K562 (cell line): Measurements from ENCODE around the gene ERLEC1. TPM values are rescaled to one million over a fixed set of nuclear protein-coding genes. Genes with fewer than 3 reads are reported as not detected.

Source experiments
- ATAC-seq: fragments of 200-7000 bp; cut with Tn5 transposase; 3 replicates; pipeline ENCODE4 v1.9.1; 2020; ENCODE audit warnings: moderate library complexity
- BruUV-seq: library from RNA; stranded (reverse); fragments of 400-500 nt; replicated peaks from 2 replicates; lab custom pipeline; 2021; lab: Mats Ljungman, UMichigan
- CTCF ChIA-PET: fragments of 300-600 bp; formaldehyde crosslinking; extraction: SDS; loops from one replicate; lab custom pipeline; 2021; ENCODE audit warnings: low intra/inter-chr PET ratio; lab: Yijun Ruan, JAX
- POLR2A ChIA-PET: fragments of 300-600, 350-650 bp; sonication (Branson Sonifier 250); formaldehyde crosslinking; extraction: SDS; loops from one replicate; lab custom pipeline; 2021; ENCODE audit warnings: antibody characterized with exemption, inconsistent platforms; lab: Yijun Ruan, JAX
- DNase-seq, 4 experiments: peaks; one replicate each; pipeline versions ENCODE4 v3.0.0 to v3.0.0-alpha.2; 2011 to 2018; ENCODE audit warnings: low spot score in 3 of 4, mixed read lengths in 3 of 4; ENCODE audit errors: extremely low read depth in 1 of 4
- FAIRE-seq: peaks from 2 replicates; lab custom pipeline; 2011; peaks lifted over from hg19 to GRCh38; lab: Jason Lieb, UNC
- H2AFZ ChIP-seq: 2 replicates; pipeline ENCODE4 v1.6.0; 2011; ENCODE audit warnings: low read depth, low read length, control low read depth, inconsistent platforms
- H3K27ac ChIP-seq: fragments of 200-600 bp; 3 replicates; pipeline ENCODE4 v1.8.0; 2011; ENCODE audit warnings: low read depth, mild to moderate bottlenecking, control low read depth, inconsistent platforms, low read length, moderate library complexity, mixed read lengths; ENCODE audit errors: extremely low read depth
- H3K27me3 ChIP-seq, 2 experiments: fragments of 300-600 bp in 1 of 2; 2 replicates in 1 of 2; 3 replicates in 1 of 2; pipeline versions ENCODE4 v1.6.0 to v1.8.0; 2011; ENCODE audit warnings: inconsistent platforms in 2 of 2, low read length in 2 of 2, mild to moderate bottlenecking in 1 of 2, mixed read lengths in 1 of 2, moderate library complexity in 1 of 2; ENCODE audit not compliant: control insufficient read depth in 2 of 2, insufficient read depth in 2 of 2
- H3K36me3 ChIP-seq: fragments of 300-600 bp; 3 replicates; pipeline ENCODE4 v1.8.0; 2011; ENCODE audit warnings: mild to moderate bottlenecking, low read length, inconsistent platforms; ENCODE audit not compliant: control insufficient read depth, insufficient read depth
- H3K4me1 ChIP-seq, 2 experiments: fragments of 200-600 bp in 1 of 2; replicated peaks in 1 of 2; 2 replicates in 1 of 2; 3 replicates in 1 of 2; pipeline versions ENCODE4 v1.5.1 to v1.8.0; 2011; ENCODE audit warnings: inconsistent platforms in 2 of 2, low read length in 2 of 2, mild to moderate bottlenecking in 1 of 2, mixed read lengths in 1 of 2, moderate library complexity in 1 of 2; ENCODE audit not compliant: control insufficient read depth in 2 of 2, insufficient read depth in 2 of 2
- H3K4me2 ChIP-seq: 2 replicates; pipeline ENCODE4 v1.6.1; 2011; ENCODE audit warnings: low read length, control low read depth, inconsistent platforms, mixed read lengths; ENCODE audit not compliant: insufficient read depth
- H3K4me3 ChIP-seq: fragments of 200-600 bp; sonication (generic), shearing (Covaris generic); 2 replicates; pipeline ENCODE4 v1.5.1; 2016; ENCODE audit warnings: control low read depth, inconsistent platforms
- H3K79me2 ChIP-seq: fragments of 200-600 bp; 3 replicates; pipeline ENCODE4 v1.8.0; 2011; ENCODE audit warnings: low read length, inconsistent platforms; ENCODE audit not compliant: control insufficient read depth, insufficient read depth
- H3K9ac ChIP-seq, 2 experiments: 2 replicates each; pipeline versions ENCODE4 v1.6.0 to v1.6.1; 2011; ENCODE audit warnings: low read depth in 2 of 2, low read length in 2 of 2, control low read depth in 1 of 2, inconsistent platforms in 1 of 2, mild to moderate bottlenecking in 1 of 2, mixed read lengths in 1 of 2; ENCODE audit not compliant: insufficient read depth in 1 of 2
- H3K9me1 ChIP-seq: one replicate; pipeline ENCODE4 v1.6.0; 2011; ENCODE audit warnings: inconsistent platforms, mild to moderate bottlenecking, low read length, moderate library complexity; ENCODE audit not compliant: control insufficient read depth, insufficient read depth
- H3K9me3 ChIP-seq: replicated peaks from 2 replicates; pipeline ENCODE4 v1.5.1; 2011; ENCODE audit warnings: low read depth, low read length, inconsistent platforms; ENCODE audit not compliant: control insufficient read depth, insufficient read depth
- H4K20me1 ChIP-seq: replicated peaks from 2 replicates; pipeline ENCODE4 v1.6.1; 2011; ENCODE audit warnings: low read length, inconsistent platforms, mixed read lengths; ENCODE audit not compliant: control insufficient read depth, insufficient read depth
- BDP1 ChIP-seq: IDR thresholded peaks from 3 replicates; pipeline ENCODE4 v1.6.1; 2011; ENCODE audit not compliant: insufficient read length, insufficient read depth
- CAMTA2 ChIP-seq: fragments of 250-450 bp; sonication (Bioruptor Pico); conservative IDR thresholded peaks from 2 replicates; pipeline ENCODE4 v1.5.1; 2022
- FOSL1 ChIP-seq: fragments of 200-800 bp; sonication (Bioruptor generic); conservative IDR thresholded peaks from 2 replicates; pipeline ENCODE4 v1.6.1; 2016; ENCODE audit warnings: missing genetic modification characterization, missing compliant biosample characterization
- FOXA3 ChIP-seq, 2 experiments: fragments of 450-650 bp in 1 of 2; sonication (generic) in 1 of 2; formaldehyde crosslinking; IDR thresholded peaks in 1 of 2; conservative IDR thresholded peaks in 1 of 2; 2 replicates each; pipeline versions ENCODE4 v1.4.0 to v1.8.0; 2020 to 2022; ENCODE audit warnings: mild to moderate bottlenecking in 2 of 2, missing genetic modification reagents in 1 of 2
- MAFK ChIP-seq: IDR thresholded peaks from 2 replicates; pipeline ENCODE4 v1.6.1; 2011; ENCODE audit warnings: low read length, improper control_type of control experiment
- NRF1 ChIP-seq, 2 experiments: fragments of 450-650 bp; IDR thresholded peaks in 1 of 2; conservative IDR thresholded peaks in 1 of 2; 2 replicates each; pipeline ENCODE4 v1.6.1; 2014; ENCODE audit warnings: mild to moderate bottlenecking in 2 of 2
- PHB ChIP-seq: fragments of 250-450 bp; sonication (Bioruptor Pico); IDR thresholded peaks from 2 replicates; pipeline ENCODE4 v1.5.0; 2021
- PTBP1 ChIP-seq: fragments of 200-400 bp; formaldehyde crosslinking; IDR thresholded peaks from 2 replicates; pipeline ENCODE4 v1.6.1; 2017; ENCODE audit warnings: low read depth, low read length
- RFX7 ChIP-seq: fragments of 250-450 bp; sonication (Bioruptor Pico); IDR thresholded peaks from 2 replicates; pipeline ENCODE4 v1.5.1; 2021; ENCODE audit warnings: mild to moderate bottlenecking
- SMAD3 ChIP-seq: fragments of 450-650 bp; formaldehyde crosslinking; conservative IDR thresholded peaks from 2 replicates; pipeline ENCODE4 v1.4.0; 2020; ENCODE audit warnings: mild to moderate bottlenecking
- SMARCE1 ChIP-seq: fragments of 450-650 bp; IDR thresholded peaks from 2 replicates; pipeline ENCODE4 v1.7.1; 2016; ENCODE audit warnings: mild to moderate bottlenecking
- TEAD4 ChIP-seq, 2 experiments: sonication (generic) in 1 of 2; formaldehyde crosslinking in 1 of 2; IDR thresholded peaks; 2 replicates each; pipeline versions ENCODE4 v1.6.1 to v1.8.0; 2012 to 2022; ENCODE audit warnings: borderline replicate concordance in 1 of 2, inconsistent platforms in 1 of 2, low read length in 1 of 2, mild to moderate bottlenecking in 1 of 2, missing genetic modification reagents in 1 of 2
- YBX1 ChIP-seq: fragments of 450-650 bp; IDR thresholded peaks from 2 replicates; pipeline ENCODE4 v1.7.1; 2016; ENCODE audit warnings: mild to moderate bottlenecking
- ZNF134 ChIP-seq: fragments of 250-450 bp; sonication (Bioruptor Pico); conservative IDR thresholded peaks from 2 replicates; pipeline ENCODE4 v1.4.0; 2020
- ZNF41 ChIP-seq: fragments of 250-450 bp; sonication (Bioruptor Pico); conservative IDR thresholded peaks from 2 replicates; pipeline ENCODE4 v1.4.0; 2020; ENCODE audit warnings: mild to moderate bottlenecking
- ZNF561 ChIP-seq: fragments of 450-650 bp; formaldehyde crosslinking; conservative IDR thresholded peaks from 2 replicates; pipeline ENCODE4 v1.4.0; 2020; ENCODE audit warnings: mild to moderate bottlenecking, moderate library complexity
- WGBS: fragments of 100-300 bp; shearing (Covaris generic); methylation state at CpG from one replicate; pipeline ENCODE4 v1.1.6; 2016; ENCODE audit warnings: low coverage, mixed read lengths; ENCODE audit not compliant: insufficient coverage; ENCODE audit errors: missing lambda C conversion rate; 5-methylcytosine and 5-hydroxymethylcytosine counted together
- in situ Hi-C: fragments of 300-500 bp; cut with MboI; formaldehyde crosslinking; loops from 4 replicates; pipeline ENCODE4 v1.15.0; 2018; ENCODE audit warnings: inconsistent platforms, mixed read lengths
- intact Hi-C: fragments of 100-400 bp; cut with micrococcal nuclease; formaldehyde crosslinking; loops from 2 replicates; pipeline ENCODE4 v1.14.2; 2022
- polyA plus RNA-seq, 8 experiments: library from polyadenylated mRNA; depleted of rRNA in 4 of 8; stranded (reverse) in 5 of 8; unstranded in 3 of 8; fragments of >200 nt; fragmentation: Nextera tagmentation in 2 of 8; fragmentation: Illumina TruSeq in 1 of 8; extraction: Ambion mirVana in 2 of 8; extraction: Trizol in 1 of 8; gene quantifications; 2 replicates each; pipeline versions ENCODE4 v1.2.1 to v1.2.3, GENCODE V29; 2011 to 2014; ENCODE audit warnings: inconsistent platforms in 1 of 8, missing spikeins in 1 of 8
- total RNA-seq, 7 experiments: library from RNA; depleted of rRNA in 6 of 7; stranded (reverse); fragments of >200 nt in 6 of 7; fragmentation: Illumina TruSeq in 2 of 7; extraction: Trizol in 2 of 7; gene quantifications; 2 replicates each; pipeline versions ENCODE4 v1.2.1 to v1.2.3, GENCODE V29; 2011 to 2021; ENCODE audit warnings: low replicate concordance in 1 of 7
- TF ChIP-seq, protein P1 (sequence below): fragments of 250-450 bp; sonication (Bioruptor Pico); IDR thresholded peaks from 2 replicates; pipeline ENCODE4 v1.5.1; 2021; ENCODE audit warnings: mild to moderate bottlenecking
- TF ChIP-seq, protein P2 (sequence below), 3 experiments: fragments of 200-800 bp in 1 of 3; sonication (Bioruptor generic) in 1 of 3; sonication (generic) in 1 of 3; formaldehyde crosslinking in 1 of 3; IDR thresholded peaks; 2 replicates each; pipeline versions ENCODE4 v1.6.1 to v1.8.0; 2016 to 2022; ENCODE audit warnings: mild to moderate bottlenecking in 2 of 3, missing compliant biosample characterization in 2 of 3, missing genetic modification characterization in 2 of 3, missing genetic modification reagents in 1 of 3
- TF ChIP-seq, protein P3 (sequence below), 2 experiments: IDR thresholded peaks; 2 replicates each; pipeline ENCODE4 v1.6.1; 2012; ENCODE audit warnings: improper control_type of control experiment in 2 of 2, low read depth in 2 of 2, low read length in 2 of 2, borderline replicate concordance in 1 of 2

Gene ERLEC1
- total and polyA plus RNA-seq, 9 of the 15 experiments (the other 6 are each of a cell fraction or from before 2014, with no cell fraction given): 12.0 to 41.6 (median 30.6) TPM

DNA sequence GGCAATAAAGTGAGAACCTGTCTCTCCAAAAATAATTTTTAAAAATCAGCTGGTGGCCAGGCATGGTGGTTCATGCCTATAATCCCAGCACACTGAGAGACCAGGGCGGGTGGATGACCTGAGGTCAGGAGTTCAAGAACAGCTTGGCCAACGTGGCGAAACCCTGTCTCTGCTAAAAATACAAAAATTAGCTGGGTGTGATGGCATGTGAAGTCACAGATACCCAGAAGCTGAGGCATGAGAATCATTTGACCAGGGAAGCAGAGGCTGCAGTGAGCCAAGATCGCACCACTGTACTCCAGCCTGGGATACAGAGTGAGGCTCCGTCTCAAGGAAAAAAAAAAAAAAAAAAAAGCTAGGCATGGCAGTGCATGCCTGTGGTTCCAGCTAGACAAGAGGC, 80.3 kb downstream of the ERLEC1 start:
- Histone ChIP-seq H4K20me1 (no peaks in the 10 kb centered on the region), H3K4me1 (no peaks in the 10 kb centered on the region), H3K36me3 (peaks cover 74% of the 10 kb centered on the region), H3K79me2 (no peaks in the 10 kb centered on the region), H3K9me3 (no peaks in the 10 kb centered on the region), H3K27me3 (no peaks in the 10 kb centered on the region), H3K9me1 (no peaks in the 10 kb centered on the region), H3K4me3 (no peak overlapping the region), H3K4me2 (no peak overlapping the region), H2AFZ (no peak overlapping the region), H3K27ac (no peak overlapping the region), H3K9ac (no peak overlapping the region)
- no TSS peak for BruUV-seq
- intact Hi-C loops (no loop called here), in situ Hi-C loops (no loop called here)
- no peak for FAIRE-seq
- 89% methylated on average over 3 of the region's 5 CpGs for WGBS
- TF ChIP-seq YBX1: no peak
- no peak for TF ChIP-seq SMAD3 (CRISPR knock-in tag)
- TF ChIP-seq PHB (CRISPR knock-in tag): no peak
- no peak for TF ChIP-seq ZNF561 (CRISPR knock-in tag)
- no peak for TF ChIP-seq PTBP1
- no peak for TF ChIP-seq NRF1 (conservative IDR thresholded peaks at IDR 0.05 in 1 of 2, IDR thresholded peaks at IDR 0.05 in 1 of 2)
- no peak for TF ChIP-seq ZNF134 (CRISPR knock-in tag)
- TF ChIP-seq CAMTA2 (CRISPR knock-in tag): no peak
- TF ChIP-seq SMARCE1: no peak
- TF ChIP-seq, protein P1, sequence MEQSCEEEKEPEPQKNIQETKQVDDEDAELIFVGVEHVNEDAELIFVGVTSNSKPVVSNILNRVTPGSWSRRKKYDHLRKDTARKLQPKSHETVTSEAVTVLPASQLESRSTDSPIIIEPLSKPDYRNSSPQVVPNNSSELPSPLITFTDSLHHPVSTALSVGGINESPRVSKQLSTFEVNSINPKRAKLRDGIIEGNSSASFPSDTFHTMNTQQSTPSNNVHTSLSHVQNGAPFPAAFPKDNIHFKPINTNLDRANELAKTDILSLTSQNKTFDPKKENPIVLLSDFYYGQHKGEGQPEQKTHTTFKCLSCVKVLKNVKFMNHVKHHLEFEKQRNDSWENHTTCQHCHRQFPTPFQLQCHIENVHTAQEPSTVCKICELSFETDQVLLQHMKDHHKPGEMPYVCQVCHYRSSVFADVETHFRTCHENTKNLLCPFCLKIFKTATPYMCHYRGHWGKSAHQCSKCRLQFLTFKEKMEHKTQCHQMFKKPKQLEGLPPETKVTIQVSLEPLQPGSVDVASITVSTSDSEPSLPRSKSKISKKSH (CRISPR knock-in tag): no peak
- no peak for TF ChIP-seq MAFK
- TF ChIP-seq, protein P2, sequence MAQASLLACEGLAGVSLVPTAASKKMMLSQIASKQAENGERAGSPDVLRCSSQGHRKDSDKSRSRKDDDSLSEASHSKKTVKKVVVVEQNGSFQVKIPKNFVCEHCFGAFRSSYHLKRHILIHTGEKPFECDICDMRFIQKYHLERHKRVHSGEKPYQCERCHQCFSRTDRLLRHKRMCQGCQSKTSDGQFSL (CRISPR knock-in tag; IDR thresholded peaks at IDR 0.05): no peak
- TF ChIP-seq, protein P2 (tag; IDR thresholded peaks at IDR 0.05): no peak
- TF ChIP-seq TEAD4 (IDR thresholded peaks at IDR 0.05; ENCODE audit: low read length): no peak
- no peak for TF ChIP-seq TEAD4 (CRISPR knock-in tag; IDR thresholded peaks at IDR 0.05; ENCODE audit: borderline replicate concordance)
- TF ChIP-seq ZNF41 (CRISPR knock-in tag): no peak
- TF ChIP-seq FOXA3 (CRISPR knock-in tag; conservative IDR thresholded peaks at IDR 0.05 in 1 of 2, IDR thresholded peaks at IDR 0.05 in 1 of 2): no peak
- no peak for TF ChIP-seq RFX7 (CRISPR knock-in tag)
- TF ChIP-seq, protein P3, sequence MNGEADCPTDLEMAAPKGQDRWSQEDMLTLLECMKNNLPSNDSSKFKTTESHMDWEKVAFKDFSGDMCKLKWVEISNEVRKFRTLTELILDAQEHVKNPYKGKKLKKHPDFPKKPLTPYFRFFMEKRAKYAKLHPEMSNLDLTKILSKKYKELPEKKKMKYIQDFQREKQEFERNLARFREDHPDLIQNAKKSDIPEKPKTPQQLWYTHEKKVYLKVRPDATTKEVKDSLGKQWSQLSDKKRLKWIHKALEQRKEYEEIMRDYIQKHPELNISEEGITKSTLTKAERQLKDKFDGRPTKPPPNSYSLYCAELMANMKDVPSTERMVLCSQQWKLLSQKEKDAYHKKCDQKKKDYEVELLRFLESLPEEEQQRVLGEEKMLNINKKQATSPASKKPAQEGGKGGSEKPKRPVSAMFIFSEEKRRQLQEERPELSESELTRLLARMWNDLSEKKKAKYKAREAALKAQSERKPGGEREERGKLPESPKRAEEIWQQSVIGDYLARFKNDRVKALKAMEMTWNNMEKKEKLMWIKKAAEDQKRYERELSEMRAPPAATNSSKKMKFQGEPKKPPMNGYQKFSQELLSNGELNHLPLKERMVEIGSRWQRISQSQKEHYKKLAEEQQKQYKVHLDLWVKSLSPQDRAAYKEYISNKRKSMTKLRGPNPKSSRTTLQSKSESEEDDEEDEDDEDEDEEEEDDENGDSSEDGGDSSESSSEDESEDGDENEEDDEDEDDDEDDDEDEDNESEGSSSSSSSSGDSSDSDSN (IDR thresholded peaks at IDR 0.05; ENCODE audit: borderline replicate concordance in 1 of 2, low read depth in 2 of 2, low read length in 2 of 2): no peak
- no peak for TF ChIP-seq BDP1
- TF ChIP-seq FOSL1 (tag): no peak
- ChIA-PET CTCF (no interaction called here), POLR2A (no interaction called here)
- ATAC-seq: no peak
- DNase-seq: no peak
